Hematopoietic multipotent progenitor cell treated with erythropoietin and hydrocortisone succinate and interleukin-3 and kit ligand, for 4 days (in vitro differentiated cells): ENCODE results near the gene AGPAT4.
"Not testable (repeated sequence)": the region's sequence is repeated elsewhere in the genome, so short reads cannot be mapped to it uniquely, and the experiment has no call there.

Experiments used
- DNase-seq: peaks from one replicate; pipeline ENCODE4 v3.0.0-alpha.2; 2015

Gene AGPAT4

DNA sequence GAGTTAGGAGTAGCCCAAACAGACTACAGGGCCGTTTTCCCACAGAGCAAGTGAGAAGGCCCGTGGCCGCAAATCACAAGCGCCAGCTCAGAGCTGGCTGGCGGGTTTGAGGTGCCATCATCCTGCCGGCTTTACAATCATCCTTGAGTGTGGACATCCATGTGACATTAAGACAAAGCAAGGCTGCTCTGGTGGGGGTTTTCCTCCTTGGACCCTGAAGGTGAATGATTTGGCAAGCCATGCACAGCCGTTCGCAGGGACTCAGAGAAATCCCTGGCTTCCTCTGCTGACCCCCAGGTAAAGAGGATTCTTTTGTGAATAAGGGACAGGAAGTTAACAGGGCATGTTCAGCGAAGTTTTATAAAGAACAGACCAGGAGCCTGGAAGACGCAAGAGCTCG is 137.2 kb downstream of the AGPAT4 start:
- DNase-seq, result no peak

DNA sequence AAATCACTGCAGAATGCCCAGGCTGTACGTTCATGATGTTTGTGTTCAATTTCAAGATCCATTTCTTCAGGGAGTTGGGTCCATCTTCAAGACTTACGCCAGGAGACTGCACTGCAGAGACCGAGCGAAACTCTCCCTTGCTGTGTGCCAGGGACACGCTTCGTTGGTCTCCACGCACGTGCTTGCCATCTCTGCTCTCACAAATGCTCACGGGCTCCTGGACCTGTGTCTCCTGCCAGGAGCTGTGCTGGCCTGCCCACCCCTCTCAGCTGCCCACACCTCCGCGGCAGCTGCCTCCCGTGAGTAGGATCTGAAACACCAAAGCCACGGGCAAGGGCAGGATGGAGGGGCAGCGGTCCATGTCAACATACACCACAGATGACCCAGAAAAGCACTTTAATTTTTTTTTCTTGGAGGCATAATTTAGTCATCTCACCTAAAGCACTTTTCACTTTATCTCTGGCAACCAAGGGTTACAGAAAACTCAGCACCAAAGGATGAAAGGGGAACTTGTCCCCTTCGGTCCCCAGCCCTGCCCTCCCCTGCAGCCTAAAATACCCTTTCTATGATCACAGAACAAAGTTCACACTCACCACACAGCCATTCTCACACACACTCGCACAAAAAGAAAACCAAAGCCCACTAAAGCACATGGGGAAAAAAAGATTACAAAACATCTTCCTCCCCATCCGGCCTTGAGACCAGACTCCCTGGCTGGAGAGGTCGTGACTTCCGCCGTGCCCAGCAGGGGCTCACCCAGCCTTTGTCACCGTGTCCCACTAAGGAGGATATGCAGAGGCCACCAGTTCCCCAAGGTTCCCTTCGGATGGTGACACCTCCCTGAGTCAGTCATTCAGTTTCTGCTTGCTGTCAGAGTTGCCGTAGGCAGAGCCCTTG is 137.9 kb downstream of the AGPAT4 start:
- DNase-seq, result no peak

- DNase-seq, result no peak
Measured at GRCh38 chr6:161134550-161135298, 139.1 kb downstream of the AGPAT4 start.

GRCh38 chr6:161133963-161134362 is 139.9 kb downstream of the AGPAT4 start:
- no peak for DNase-seq

DNA sequence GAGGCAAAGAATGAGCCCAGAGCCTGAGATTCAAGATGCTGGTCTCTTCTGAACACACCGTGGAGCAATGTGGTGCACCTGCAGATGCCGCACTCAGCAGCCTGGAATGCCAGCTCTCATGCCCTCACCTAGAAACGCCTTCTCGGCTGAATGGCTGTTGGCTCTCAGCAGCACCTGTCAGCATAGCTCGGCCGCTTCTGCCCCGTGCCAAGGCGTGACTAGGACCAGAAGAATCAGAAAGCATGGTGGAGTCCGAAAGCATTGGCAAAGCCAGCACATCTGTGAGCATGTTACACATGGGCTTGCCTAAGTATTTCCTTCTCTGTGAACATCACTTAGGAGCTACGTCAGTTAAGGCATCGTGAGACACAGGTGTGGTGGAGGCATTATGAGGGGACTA is 141.5 kb downstream of the AGPAT4 start:
- DNase-seq, result no peak

GRCh38 chr6:161130967-161131766 is 142.7 kb downstream of the AGPAT4 start:
- no peak for DNase-seq

GRCh38 chr6:161130541-161130940 is 143.3 kb downstream of the AGPAT4 start:
- DNase-seq, result peak; percentile 49

DNA sequence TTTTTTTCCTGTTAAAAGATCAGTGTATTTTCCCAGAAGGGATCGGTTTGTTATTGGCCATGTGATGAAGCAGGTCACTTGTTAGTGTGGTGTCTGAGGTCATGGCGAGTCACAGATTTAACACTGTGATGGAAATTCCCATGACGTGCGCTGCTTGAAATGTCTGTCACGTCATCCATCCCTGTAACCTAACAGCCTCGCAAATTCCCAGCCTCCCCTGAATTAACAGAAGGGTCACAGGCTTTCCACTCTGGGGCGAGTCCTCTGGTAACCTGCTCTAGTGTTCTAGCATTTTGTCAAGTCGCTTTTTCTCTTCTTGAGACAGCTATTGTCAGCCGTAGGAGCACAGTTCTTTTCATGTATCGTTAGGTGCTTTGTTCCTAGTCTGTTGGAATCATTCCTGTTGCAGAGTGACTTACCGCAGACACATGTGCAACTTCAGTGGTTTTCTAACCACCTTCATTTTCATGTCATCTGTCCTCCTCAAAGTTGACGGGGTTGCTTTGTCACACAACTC is 145.1 kb downstream of the AGPAT4 start:
- DNase-seq, result no peak

- no peak for DNase-seq
Measured at GRCh38 chr6:161128230-161128629, 145.6 kb downstream of the AGPAT4 start.

- DNase-seq, result no peak
Measured at GRCh38 chr6:161127071-161127740, 146.7 kb downstream of the AGPAT4 start.

DNA sequence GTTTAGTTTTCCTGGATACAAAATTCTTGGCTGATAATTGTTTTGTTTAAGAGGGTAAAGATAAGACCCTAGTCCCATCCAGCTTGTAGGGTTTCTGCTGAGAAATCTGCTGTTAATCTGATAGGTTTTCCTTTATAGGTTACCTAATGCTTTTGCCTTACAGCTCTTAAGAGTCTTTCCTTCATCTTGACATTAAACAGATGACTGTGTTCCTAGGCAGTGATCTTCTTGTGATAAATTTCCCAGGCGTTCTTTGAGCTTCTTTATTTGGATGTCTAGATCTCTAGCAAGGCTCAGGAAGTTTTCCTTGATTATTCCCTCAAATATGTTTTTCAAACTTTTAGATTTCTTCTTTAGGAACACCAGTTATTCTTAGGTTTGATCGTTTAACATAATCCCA is 148.3 kb downstream of the AGPAT4 start:
- no peak for DNase-seq

GRCh38 chr6:161123319-161123718 is 150.5 kb downstream of the AGPAT4 start:
- DNase-seq, result not testable (repeated sequence)

- no peak for DNase-seq
Measured at GRCh38 chr6:161117942-161118341, 155.9 kb downstream of the AGPAT4 start.

GRCh38 chr6:161117308-161117707 is 156.6 kb downstream of the AGPAT4 start:
- DNase-seq, result no peak

DNA sequence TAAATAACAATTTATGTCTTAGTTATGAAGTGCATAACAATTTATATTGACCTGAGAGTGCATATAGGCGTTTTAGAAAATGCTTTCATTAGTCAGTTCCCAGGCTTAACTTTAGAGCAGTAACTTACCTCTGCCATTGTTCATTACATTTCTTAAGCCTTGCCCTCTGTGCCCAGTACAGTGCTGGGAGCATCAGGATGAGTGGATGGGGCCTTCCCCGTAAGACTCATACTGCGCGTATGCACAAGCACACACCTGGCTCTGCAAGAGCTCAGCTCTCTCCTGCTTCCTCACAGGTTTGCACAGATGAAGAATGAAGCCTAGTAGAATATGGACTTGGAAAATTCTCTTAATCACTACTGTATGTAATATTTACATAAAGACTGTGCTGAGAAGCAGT is 157.3 kb downstream of the AGPAT4 start:
- DNase-seq, result no peak

GRCh38 chr6:161115468-161115867 is 158.4 kb downstream of the AGPAT4 start:
- DNase-seq, result no peak

DNA sequence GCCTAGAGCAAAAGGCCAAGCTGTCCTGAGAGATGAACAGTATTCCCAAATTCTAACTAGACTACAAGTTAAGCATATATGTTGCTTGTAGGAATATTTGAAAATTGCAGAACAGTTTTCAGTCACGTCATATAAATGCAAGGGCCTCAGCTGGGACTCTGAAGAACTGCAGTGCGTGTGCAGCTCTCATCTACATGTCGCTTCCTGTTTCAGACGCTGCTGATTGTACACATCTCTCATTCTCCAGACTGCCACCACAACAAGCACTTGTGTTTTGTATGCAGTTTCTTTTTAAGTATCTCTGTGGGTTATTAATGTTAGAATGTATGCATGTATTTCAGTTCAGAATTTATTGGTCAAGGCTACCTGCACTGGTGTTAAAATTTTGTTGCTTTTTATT is 162.6 kb downstream of the AGPAT4 start:
- DNase-seq, result no peak

DNA sequence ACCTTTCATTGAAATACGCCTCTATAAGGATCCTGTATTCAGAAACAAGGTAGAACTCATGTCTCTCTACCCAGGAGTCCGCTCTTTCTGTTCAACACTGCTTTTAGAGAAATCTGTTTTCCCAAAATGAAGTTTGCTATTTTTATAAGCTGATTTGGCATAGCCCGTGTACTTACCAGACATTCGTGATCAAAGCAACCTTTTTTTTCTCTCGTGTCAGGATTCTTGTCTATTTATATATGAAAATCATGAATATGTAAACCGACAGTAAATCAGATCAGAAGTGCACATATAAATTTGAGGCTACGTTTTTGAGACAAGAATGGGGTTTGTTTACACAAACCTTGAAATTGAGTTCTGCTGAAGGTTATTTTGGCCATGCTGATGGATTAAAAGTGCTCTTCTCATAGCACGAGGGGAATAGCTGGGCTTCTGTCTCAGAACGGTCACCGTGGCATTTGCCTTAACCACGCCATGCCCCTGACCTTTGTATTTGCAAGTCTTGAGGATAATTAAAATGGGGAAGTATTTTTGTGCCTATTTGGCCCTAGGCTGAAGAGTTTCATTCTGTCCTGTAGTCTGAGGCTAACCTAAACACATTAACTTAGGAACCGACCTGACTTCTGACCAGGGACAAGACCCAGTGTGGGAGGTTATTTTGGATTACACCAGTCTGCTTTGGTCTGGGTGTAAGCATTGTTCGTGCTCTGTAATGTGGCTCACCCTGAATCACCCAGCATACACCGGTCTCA is 163.7 kb downstream of the AGPAT4 start:
- no peak for DNase-seq

DNA sequence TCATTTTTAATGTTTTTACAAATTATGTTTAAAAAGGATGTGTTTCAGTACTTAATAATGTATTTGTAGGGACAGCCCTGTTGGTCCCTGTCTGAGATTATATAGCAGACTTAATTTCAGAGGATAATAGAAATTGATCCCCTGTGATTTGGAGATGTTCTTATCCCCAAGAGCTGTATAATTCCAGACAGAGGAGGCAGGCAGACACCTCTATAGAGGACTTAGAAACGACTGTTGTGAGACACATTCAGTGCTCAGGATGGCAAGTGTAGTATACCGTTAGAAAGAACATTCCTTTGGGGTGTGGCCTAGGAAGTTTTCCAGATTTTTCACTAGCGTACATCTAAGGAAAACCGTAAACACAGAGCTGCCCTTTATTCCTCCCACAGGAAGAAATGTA is 164.5 kb downstream of the AGPAT4 start:
- DNase-seq, result no peak

- DNase-seq, result no peak
Measured at GRCh38 chr6:161108916-161109315, 164.9 kb downstream of the AGPAT4 start.
